ENCODE data around the gene ACVR1B.

ACVR1B gene

DNA sequence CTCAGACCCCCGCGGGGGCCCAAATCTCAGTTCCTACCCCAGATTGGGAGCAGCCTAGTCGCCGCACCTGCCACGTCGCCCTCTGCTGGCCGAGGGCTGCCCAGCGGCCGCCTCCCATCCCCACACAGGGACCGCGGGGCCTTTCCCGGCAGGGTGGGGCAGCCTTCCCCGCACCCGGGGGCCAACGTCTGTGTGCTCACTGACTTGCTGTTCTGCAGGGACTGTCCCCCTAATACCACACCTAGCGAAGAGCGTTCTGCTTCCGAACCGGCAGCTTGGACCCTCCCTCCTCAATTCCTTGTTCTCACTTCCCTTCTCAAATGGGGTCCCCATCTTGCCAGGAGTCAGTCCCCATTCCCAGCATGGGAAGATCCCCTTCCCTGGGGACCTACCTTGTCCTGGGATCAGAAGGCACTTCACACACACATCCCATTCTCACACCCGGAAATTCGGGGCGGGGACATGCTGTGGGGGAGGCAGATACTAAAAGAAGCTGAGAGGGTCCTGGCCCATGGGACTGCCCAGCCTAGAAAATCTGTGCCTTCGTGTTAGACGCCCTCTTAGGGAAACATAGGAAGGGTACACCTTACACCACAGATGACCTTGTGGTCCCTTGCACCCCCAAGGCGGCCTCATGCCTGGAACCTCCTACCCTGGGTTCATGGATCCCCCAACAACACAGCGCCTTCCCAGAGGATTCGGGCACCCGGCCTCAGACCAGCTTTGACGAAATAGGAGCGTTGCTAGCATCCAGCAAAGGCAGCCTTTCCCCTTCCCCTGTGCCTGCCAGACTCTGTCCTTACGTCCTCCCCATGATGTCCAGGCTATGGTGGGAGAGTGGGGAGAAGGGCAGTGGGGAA, 27.8 kb upstream of the ACVR1B start:
- TF ChIP-seq POLR2A (IDR thresholded peaks at IDR 0.05; ENCODE audit: low read depth, low read length) = no peak
- FAIRE-seq = no peak
- no peak for DNase-seq (ENCODE audit: insufficient read length, low spot score)

DNA sequence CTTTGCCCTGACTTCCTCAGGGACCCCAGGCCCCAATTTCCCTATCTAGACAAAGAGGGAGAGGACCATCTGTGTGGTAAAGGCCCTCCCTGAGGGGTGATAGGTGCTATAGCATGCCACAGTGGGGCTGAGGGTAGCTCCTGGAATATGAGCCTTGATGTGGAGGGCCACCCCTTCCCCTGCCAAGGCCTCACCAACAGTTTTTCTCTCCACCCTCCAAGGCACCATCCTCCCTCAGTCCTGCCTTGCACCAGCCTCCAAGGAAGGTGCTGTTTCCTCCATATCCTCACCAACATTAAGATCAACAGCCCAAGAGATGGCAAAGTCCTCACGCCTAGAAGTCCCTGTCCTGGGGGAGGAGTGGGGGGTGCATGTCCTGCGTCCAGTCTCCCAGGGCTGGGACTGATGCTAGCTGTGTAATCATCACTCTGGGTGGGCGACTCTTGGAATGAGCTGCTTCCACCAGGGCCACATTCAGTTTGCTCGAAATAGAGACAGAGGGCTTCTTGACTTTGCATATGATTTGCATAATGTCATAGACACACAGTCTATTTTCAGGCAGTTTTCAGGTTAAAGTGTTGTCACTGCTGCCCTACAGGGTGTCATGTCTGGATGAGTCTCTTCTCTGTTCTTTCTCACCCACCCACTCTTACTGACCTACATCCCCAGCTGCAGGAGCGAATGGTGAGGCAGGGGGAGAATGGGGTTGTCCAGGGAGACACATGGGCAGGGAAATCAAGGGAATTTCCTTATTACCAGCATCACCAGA, 26.8 kb upstream of the ACVR1B start:
- no peak for DNase-seq (ENCODE audit: insufficient read length, low spot score)
- no peak for FAIRE-seq
- no peak for TF ChIP-seq POLR2A (IDR thresholded peaks at IDR 0.05; ENCODE audit: low read depth, low read length)

DNA sequence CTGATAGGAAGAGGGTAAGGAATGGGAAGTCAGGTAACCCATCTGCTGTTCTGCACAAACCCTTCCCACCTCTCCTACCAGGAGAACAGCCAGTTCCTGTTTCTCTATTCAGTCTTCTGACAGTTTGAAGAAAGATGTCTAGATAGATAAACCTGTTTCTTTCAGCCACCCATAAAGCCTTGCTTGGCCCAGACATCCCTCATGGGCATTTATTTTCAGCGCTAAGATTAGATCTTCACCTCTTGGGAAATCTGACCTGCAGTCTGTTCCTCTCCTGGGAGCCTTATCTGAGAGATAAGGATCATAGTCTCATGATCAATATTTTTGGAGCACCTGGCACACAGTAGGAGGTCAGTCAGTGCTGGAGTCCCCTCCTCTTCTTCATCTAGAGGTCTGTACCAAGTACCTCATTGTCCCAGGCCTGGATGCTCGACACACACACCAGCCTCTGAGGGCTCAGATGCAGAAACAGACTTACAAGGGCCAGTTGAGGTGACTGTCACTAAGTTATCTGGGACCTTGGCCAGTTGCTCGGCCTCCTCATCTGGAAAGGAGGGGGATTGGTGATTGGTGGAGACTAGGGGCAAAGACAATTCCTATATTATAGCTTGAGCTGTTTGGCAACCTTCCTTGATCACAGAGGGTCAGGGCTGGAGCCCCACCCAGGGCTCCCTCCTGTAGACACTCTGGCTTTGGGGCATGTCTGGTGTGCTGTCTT, 26.0 kb upstream of the ACVR1B start:
- no peak for TF ChIP-seq POLR2A (IDR thresholded peaks at IDR 0.05; ENCODE audit: low read depth, low read length)
- DNase-seq (ENCODE audit: insufficient read length, low spot score) = no peak
- no peak for FAIRE-seq

DNA sequence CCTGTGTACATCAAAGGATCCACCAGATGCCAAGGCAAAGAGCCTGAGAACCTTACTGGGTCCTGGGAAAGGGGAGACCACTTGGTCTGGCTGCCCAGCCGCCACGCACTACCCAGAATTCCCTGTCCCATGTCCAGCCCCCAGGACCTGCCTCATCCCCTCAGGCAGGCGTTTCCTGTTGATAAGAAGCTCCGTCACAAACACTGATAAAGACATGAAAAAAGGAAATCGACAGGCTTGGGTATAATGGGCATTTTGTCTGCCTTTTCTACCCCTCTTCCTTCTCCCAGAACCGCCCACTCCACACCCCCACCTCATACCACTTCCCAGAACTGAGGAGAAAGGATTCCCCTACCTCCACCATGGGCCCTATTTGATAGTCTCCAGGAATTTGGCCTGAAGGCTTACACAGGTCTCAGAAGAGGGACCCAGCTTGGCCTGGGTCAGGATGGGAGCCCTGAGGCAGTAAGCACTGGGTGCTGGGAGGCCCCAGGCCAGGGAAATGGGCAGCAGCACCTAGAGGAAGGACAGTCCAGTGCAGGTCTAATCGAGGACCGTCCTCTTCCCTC, 25.4 kb upstream of the ACVR1B start:
- no peak for DNase-seq (ENCODE audit: insufficient read length, low spot score)
- no peak for TF ChIP-seq POLR2A (IDR thresholded peaks at IDR 0.05; ENCODE audit: low read depth, low read length)
- no peak for FAIRE-seq

DNA sequence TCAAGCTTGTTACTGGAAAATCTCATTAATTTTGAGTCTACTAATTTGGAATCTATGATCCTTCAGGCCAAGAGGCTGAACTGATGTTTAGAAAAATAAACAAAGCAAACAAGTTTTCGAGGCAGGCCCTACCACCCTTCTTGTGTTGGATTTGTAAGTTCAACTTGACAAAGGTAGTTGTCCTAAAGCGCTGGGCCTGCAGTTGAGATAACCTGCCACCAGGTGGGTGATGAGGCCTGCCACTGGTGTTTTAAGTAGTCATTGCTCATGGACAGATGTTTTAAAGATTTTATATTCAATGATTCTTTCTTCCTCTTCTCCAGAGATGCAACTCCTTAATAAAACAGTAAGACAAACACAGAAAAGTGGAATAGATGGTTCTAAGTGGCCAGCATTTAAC, 24.8 kb upstream of the ACVR1B start:
- FAIRE-seq (no peak), DNase-seq (ENCODE audit: insufficient read length, low spot score) (no peak)
- TF ChIP-seq POLR2A (IDR thresholded peaks at IDR 0.05; ENCODE audit: low read depth, low read length) = no peak

DNA sequence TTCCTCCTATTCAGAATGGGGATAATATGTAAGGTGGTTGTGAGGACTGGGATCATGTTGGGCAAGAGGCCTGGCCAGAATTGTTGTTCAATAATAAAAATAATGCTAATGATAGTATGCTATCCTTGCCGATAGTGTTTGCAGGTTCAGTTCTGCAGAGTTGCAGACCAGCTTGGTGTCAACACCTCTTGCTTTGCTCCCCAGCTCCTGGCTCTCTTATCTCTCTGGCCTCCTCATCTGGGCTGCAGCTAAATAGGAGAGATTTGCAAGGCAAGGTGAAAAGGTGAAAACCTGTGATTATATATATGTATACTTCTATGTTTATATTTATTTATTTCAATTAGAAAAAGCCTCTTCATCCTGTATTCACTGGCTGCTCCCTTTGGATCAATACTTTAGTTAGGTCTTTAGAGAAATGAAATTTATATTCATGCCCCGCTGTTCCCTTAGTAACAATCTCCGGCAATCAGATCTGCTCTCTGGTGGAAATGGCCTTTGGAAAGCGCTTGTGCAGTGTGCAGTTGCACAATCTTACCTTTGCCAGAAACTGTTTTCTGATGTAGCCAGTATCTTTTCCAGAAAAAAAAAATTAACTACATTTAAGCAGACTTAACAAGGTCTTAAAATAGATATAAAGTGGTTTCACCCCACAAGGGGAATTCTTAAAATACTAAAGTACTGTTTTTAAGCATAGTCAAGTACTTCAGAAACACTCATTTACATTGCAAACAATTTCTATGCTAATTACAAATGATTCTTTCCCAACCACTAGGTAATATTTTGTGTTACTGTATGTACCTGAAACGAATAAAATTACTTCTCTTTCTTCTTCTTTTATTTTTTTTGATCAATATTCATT, 19.1 kb upstream of the ACVR1B start:
- no peak for TF ChIP-seq POLR2A (IDR thresholded peaks at IDR 0.05; ENCODE audit: low read depth, low read length)
- FAIRE-seq (no peak), DNase-seq (ENCODE audit: insufficient read length, low spot score) (no peak)

DNA sequence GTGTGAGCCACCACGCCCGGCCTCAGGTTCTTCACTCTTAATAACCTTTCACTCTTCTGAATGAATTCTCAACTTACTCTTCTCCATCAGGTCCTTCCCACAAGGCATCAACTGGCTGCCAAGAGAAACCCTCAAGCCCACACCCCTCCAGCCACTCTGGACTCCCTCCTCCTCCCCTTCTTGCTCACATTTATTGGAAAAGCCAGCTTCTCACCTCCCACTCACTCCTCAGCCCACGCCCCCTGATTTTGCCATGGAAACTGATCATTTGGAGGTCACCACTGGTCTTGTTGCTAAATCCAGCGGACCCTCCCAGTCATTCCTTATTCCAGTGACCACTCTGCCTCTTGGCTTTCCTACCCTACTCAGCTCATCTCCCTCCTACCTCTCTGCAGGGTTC, 17.4 kb upstream of the ACVR1B start:
- FAIRE-seq (no peak), DNase-seq (ENCODE audit: insufficient read length, low spot score) (no peak)
- TF ChIP-seq POLR2A (IDR thresholded peaks at IDR 0.05; ENCODE audit: low read depth, low read length) = no peak

DNA sequence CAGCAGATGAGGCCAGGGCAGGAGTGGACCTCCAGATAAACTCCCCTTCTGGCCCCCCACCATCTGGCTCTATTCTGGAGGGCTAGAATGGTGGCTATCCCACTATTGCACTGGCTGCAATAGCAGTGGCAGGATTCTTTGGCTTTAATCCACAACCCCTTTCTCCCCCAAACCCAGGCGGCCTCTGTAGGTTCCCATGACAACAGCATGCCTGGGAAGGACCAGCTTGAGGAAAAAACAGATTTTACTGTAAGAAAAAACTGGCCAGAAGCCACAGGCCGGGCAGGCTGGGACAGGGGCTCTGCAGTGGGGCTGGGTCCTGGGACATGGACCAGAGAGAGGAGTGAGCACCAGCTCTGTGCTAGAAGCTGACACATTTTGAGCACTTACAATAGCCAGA, 13.6 kb upstream of the ACVR1B start:
- TF ChIP-seq POLR2A (IDR thresholded peaks at IDR 0.05; ENCODE audit: low read depth, low read length) = no peak
- DNase-seq (ENCODE audit: insufficient read length, low spot score) (no peak), FAIRE-seq (no peak)

DNA sequence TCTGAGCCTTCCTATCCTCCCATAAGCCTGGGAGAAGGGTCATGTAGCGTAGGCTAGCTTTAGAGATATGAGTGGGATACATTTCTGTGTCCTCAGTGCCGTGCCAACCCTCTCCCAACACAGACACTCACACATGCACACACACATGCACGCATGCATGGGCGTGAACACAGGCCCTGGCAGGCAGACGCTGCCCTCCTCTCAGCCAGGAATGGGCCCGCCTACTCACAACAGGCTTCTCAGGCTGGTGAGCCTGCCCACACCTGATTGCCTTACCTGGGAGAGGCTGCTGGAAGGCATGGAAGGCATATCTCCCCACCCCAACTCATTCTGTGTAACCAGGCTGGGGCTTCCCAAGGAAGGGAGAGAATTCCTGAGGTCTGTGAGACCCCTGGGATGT, 12.8 kb upstream of the ACVR1B start:
- FAIRE-seq (no peak), DNase-seq (ENCODE audit: insufficient read length, low spot score) (no peak)
- TF ChIP-seq POLR2A (IDR thresholded peaks at IDR 0.05; ENCODE audit: low read depth, low read length) = no peak

DNA sequence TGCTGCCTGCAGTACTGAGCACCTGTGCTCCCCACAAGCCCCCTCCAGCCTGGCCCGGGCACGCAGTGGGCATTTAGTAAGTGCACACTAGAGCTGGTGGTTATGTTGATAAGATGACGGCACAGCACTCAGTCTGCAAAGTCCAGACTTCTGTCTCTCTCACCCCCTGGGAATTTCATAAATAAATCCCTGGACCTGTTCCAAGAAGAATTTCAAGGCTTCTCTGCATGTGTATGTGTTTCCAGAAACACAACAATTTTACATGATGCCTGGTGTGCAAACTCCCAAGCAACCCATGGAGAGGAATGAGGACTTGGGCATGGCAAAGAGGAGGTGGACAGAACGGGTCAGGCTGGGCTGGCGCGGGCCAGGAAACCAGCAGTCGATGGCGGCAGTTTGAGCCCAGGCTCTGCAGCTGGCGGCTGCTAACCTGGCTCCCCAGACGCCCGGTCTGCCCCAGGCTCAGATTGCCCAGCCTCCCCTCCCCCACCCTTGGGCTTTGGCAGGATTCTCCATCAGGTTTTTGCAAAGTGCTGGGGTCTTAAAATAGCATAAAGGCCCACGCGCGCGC, 10.4 kb upstream of the ACVR1B start:
- no peak for TF ChIP-seq POLR2A (IDR thresholded peaks at IDR 0.05; ENCODE audit: low read depth, low read length)
- FAIRE-seq = no peak
- no peak for DNase-seq (ENCODE audit: insufficient read length, low spot score)

DNA sequence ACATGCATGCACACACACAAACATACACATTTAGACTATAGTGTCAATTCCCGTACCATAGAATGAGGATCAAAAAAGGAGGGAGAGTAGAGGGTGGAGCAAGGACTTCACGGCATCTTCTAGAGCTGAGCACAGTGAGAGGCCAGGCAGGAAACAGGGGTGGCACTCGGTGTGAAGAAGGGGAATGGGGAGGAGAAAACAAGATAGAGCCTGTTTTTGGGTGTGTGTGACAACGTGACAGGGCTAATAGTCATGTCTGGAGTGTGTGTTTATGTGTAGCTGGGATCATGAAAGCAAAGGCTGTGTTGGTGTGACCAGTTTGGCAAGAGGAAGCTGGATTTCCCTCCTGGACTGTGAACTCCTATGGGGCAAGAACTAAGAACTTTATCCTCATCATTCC, 9.9 kb upstream of the ACVR1B start:
- FAIRE-seq (no peak), DNase-seq (ENCODE audit: insufficient read length, low spot score) (no peak)
- TF ChIP-seq POLR2A (IDR thresholded peaks at IDR 0.05; ENCODE audit: low read depth, low read length) = no peak

DNA sequence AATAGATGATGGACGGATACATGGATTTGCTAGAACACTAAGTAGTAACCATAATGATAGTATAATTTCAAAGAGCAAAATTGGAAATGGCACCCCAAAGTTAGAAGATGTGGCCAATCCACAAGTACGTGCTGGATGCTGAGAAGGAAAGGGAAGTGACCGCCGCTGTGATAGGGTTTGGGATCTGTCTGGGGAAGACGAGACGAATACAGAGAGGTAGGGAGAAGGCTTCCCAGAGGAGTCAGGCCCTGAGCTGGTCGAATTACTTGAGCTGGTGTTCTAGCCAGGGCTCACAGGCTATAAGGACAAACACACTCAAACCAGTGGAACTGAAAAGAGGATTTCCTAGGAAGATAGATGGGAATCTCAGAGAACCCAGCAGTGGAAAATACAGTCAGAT, 9.4 kb upstream of the ACVR1B start:
- DNase-seq (ENCODE audit: insufficient read length, low spot score) = no peak
- FAIRE-seq = no peak
- TF ChIP-seq POLR2A (IDR thresholded peaks at IDR 0.05; ENCODE audit: low read depth, low read length) = no peak

DNA sequence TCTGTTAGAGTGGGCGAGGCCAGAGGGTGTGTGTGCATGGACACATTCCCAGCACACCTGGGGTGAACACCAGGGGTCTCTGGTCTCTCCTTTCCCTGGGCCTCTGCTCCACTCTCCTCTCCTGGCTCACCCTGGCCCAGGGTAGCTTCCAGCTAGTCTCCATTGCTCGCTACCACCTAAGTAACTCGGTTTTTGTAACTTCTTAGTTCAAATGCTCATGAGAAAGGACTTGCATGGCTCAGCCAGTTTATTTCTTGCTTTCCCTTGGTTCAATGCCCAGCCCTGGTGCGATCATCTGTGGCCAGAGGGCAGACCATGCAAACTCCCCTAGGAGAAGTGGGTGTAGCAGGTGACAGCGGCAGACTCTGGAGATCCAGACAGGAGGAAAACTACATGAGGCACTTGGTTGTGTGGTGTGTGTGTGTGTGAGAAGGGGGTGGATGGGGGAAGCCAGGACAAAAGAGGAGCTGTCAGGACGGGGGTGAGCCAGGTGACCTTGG, 8.9 kb upstream of the ACVR1B start:
- TF ChIP-seq POLR2A (IDR thresholded peaks at IDR 0.05; ENCODE audit: low read depth, low read length) = no peak
- FAIRE-seq (no peak), DNase-seq (ENCODE audit: insufficient read length, low spot score) (no peak)

Data from H54 (cell line).